ENCODE data around the gene SLC25A29. TPM values are rescaled to one million over a fixed set of nuclear protein-coding genes. Genes with fewer than 3 reads are reported as not detected.

Gene SLC25A29
- total RNA-seq, 2 experiments from 2014 or later, result 14.9 to 15.7 TPM

DNA sequence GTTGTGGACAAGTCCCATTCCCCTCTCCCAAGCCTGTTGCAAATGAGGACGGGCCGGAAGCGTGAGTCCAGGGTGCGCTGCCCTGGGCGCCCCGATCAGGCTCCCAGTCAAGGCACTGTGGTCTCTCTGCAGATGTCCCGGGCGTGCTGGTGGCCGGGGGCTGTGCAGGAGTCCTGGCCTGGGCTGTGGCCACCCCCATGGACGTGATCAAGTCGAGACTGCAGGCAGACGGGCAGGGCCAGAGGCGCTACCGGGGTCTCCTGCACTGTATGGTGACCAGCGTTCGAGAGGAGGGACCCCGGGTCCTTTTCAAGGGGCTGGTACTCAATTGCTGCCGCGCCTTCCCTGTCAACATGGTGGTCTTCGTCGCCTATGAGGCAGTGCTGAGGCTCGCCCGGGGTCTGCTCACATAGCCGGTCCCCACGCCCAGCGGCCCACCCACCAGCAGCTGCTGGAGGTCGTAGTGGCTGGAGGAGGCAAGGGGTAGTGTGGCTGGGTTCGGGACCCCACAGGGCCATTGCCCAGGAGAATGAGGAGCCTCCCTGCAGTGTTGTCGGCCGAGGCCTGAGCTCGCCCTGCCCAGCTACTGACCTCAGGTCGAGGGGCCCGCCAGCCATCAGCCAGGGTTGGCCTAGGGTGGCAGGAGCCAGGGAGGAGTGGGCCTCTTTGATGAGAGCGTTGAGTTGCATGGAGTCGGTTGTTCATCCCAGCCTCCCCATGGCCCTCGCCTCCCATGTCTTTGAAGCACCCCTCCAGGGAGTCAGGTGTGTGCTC lies 23.2 kb upstream of the SLC25A29 start:
- intact Hi-C loops (cut with micrococcal nuclease), result no loop called here
- H3K4me3 Mint-ChIP-seq, result no peak overlapping the region
- POLR2A ChIA-PET, result no interaction called here
- no peaks in the 10 kb centered on the region for H3K4me1 Mint-ChIP-seq (ENCODE audit: low read depth)
- CTCF ChIA-PET, result no interaction called here
- no peak overlapping the region for H3K27ac Mint-ChIP-seq
- peaks cover 15% of the 10 kb centered on the region for H3K36me3 Mint-ChIP-seq
- no peaks in the 10 kb centered on the region for H3K9me3 Mint-ChIP-seq
- H3K27me3 Mint-ChIP-seq, result no peaks in the 10 kb centered on the region
- DNase-seq, result no peak

DNA sequence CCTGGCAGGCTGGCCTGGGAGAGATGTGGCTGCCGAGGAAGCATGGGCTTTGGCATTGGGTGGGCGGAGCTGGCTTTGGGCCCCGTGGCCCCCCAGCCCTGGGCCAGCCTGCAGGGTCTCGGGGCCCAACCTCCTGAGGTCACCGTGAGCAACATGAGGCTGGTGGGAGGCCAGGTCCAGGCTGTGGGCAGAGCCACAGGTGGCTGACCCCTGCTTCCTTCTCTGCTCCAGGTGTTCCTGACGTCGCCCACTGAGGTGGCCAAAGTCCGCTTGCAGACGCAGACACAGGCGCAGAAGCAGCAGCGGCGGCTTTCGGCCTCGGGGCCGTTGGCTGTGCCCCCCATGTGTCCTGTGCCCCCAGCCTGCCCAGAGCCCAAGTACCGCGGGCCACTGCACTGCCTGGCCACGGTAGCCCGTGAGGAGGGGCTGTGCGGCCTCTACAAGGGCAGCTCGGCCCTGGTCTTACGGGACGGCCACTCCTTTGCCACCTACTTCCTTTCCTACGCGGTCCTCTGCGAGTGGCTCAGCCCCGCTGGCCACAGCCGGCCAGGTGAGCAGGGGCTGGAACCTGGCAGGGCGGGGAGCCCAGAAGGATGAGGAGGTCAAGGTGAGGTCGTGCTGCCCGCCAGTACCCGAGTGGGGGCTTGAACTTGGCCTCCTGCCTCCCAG lies 22.4 kb upstream of the SLC25A29 start:
- POLR2A ChIA-PET, result no interaction called here
- H3K4me3 Mint-ChIP-seq, result no peak overlapping the region
- H3K27me3 Mint-ChIP-seq, result no peaks in the 10 kb centered on the region
- no peaks in the 10 kb centered on the region for H3K4me1 Mint-ChIP-seq (ENCODE audit: low read depth)
- intact Hi-C loops (cut with micrococcal nuclease), result no loop called here
- CTCF ChIA-PET, result no interaction called here
- H3K36me3 Mint-ChIP-seq, result peaks cover 7% of the 10 kb centered on the region
- DNase-seq, result no peak
- no peaks in the 10 kb centered on the region for H3K9me3 Mint-ChIP-seq
- H3K27ac Mint-ChIP-seq, result no peak overlapping the region

DNA sequence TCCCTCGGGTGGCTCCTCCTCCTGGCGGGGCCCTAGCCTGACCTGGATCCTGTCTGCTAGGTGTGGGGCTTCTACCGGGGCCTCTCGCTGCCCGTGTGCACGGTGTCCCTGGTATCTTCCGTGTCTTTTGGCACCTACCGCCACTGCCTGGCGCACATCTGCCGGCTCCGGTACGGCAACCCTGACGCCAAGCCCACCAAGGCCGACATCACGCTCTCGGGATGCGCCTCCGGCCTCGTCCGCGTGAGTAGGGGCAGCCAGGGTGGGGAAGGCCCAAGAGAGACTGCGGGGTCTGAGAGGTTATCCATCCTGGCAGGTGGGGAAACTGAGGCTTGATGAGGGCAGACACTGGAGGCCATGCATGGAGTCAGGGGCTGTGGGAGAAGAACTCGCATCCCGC lies 20.9 kb upstream of the SLC25A29 start:
- H3K9me3 Mint-ChIP-seq, result no peaks in the 10 kb centered on the region
- no peak for DNase-seq
- H3K4me1 Mint-ChIP-seq (ENCODE audit: low read depth), result no peaks in the 10 kb centered on the region
- no peak overlapping the region for H3K27ac Mint-ChIP-seq
- ChIA-PET CTCF (no interaction called here), POLR2A (interaction anchor here (0.5 kb wide), 1 partner anchor 103 kb away, joined by 8 read pairs; no protein-coding TSS in a partner anchor)
- no peak overlapping the region for H3K4me3 Mint-ChIP-seq
- intact Hi-C loops (cut with micrococcal nuclease), result no loop called here
- no peaks in the 10 kb centered on the region for H3K27me3 Mint-ChIP-seq
- peaks cover 3% of the 10 kb centered on the region for H3K36me3 Mint-ChIP-seq

DNA sequence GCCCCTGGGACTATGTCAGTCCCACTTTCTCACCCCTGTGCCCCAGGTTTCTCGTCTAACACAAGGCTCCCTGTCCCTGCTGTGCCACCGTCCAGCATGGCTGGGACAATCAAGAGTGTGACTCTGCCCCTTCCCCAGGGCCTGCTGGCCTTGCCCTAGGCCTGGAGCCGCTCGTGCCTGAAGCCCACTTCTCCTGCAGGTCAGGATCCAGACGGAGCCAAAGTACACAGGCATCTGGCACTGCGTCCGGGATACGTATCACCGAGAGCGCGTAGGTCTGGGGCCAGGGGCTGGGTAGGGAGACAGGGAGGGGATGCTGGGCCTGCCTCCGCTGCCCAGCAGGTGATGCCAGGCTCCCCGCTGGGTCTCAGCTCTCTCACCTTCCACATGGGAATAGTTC lies 19.7 kb upstream of the SLC25A29 start:
- Mint-ChIP-seq H3K27ac (no peak overlapping the region), H3K36me3 (no peaks in the 10 kb centered on the region), H3K4me3 (no peak overlapping the region), H3K27me3 (no peaks in the 10 kb centered on the region), H3K4me1 (ENCODE audit: low read depth) (no peaks in the 10 kb centered on the region), H3K9me3 (no peaks in the 10 kb centered on the region)
- POLR2A ChIA-PET, result no interaction called here
- intact Hi-C loops (cut with micrococcal nuclease), result no loop called here
- CTCF ChIA-PET, result no interaction called here
- no peak for DNase-seq

DNA sequence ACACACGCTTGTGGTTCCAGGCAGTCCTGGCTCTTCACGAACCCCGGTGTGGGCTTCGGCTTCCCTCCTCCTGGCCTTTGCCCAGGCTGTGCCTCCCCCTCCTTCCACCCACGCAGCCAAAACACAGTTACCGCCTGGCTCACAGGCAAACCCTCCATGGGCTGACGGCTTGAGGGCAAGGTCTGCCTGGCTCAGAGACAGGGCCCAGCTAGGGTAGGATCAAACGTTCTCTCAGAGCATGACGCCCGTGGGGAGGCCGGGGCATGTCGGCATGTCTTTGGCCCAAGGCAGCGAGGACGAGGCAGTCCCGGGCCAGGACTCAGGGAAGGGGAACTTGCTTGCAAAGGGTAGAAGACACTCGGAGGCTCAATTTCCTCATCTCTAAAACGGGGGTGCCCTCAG lies 19.0 kb upstream of the SLC25A29 start:
- H3K27me3 Mint-ChIP-seq, result no peaks in the 10 kb centered on the region
- DNase-seq, result no peak
- ChIA-PET CTCF (no interaction called here), POLR2A (no interaction called here)
- H3K4me1 Mint-ChIP-seq (ENCODE audit: low read depth), result no peaks in the 10 kb centered on the region
- no peaks in the 10 kb centered on the region for H3K36me3 Mint-ChIP-seq
- no peak overlapping the region for H3K4me3 Mint-ChIP-seq
- no peak overlapping the region for H3K27ac Mint-ChIP-seq
- intact Hi-C loops (cut with micrococcal nuclease), result no loop called here
- no peaks in the 10 kb centered on the region for H3K9me3 Mint-ChIP-seq

DNA sequence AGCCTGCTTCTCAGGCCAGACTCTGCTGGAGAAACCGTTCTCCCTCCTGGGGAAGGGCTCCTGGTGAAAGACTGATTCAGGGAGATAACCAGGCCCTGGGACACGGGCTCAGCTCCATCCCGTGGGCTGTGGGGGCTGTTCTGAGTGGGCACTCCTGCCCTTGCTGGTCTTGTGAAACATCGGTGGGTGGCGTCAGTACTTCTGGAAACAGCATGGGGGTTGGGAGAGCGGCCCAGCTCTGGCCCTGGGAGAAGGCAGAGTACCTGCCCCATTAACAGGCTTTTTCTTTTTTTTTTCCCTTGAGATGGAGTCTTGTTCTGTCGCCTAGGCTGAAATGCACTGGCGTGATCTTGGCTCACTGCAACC lies 17.7 kb upstream of the SLC25A29 start:
- no peaks in the 10 kb centered on the region for H3K36me3 Mint-ChIP-seq
- no peaks in the 10 kb centered on the region for H3K27me3 Mint-ChIP-seq
- no peak for DNase-seq
- no peak overlapping the region for H3K27ac Mint-ChIP-seq
- ChIA-PET CTCF (no interaction called here), POLR2A (interaction anchor here (1.2 kb wide), 1 partner anchor 20 kb away, joined by 4 read pairs; no protein-coding TSS in a partner anchor)
- intact Hi-C loops (cut with micrococcal nuclease), result no loop called here
- no peak overlapping the region for H3K4me3 Mint-ChIP-seq
- no peaks in the 10 kb centered on the region for H3K9me3 Mint-ChIP-seq
- H3K4me1 Mint-ChIP-seq (ENCODE audit: low read depth), result no peaks in the 10 kb centered on the region

DNA sequence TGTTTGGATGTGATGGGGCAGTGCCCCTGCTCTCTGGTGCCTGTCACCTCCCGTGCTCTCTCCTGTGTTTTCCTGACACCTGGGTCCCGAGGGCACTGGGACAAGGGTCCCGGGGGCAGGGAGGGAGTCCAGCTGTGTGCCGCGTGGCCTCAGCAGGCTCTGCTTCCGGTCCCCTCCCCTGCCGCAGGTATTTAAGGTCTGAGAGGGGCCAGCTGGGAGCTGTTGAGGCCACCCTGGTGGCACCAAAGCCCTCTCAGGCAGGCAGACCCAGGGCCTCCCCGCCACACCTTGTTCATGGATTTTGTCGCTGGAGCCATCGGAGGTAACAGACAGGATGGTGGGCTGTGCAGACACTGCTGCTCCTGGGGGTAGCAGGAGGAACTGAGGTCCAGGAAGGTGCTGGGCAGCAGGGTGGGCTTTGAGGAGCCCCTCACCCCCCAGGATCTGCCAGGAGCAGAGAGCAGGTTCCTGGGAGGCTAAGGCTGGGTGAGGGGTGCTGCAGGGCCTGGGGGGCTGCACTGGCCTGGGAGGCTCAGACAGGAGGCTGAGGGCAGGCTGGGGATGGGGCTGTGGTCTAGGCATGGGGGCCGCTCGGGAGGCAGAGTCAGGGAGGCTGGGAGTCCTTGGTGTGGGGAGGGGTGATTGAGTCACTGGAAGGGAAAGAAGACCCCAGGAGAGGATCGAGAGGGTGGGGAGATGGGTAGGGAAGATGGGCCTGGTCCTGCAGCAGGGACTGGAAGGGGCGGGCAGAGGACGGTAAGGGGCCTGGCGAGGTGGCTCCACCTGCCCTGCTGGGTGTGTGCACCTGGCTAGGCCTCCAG lies 17.1 kb upstream of the SLC25A29 start, which contains the start of gene SLC25A47:
SLC25A47 (plus strand) TSS at position 219 of the 821 bp plus-strand sequence; CDS start at position 295, 76 bp downstream.
- Mint-ChIP-seq H3K36me3 (no peaks in the 10 kb centered on the region), H3K9me3 (no peaks in the 10 kb centered on the region), H3K27me3 (no peaks in the 10 kb centered on the region), H3K4me1 (ENCODE audit: low read depth) (no peaks in the 10 kb centered on the region), H3K27ac (no peak within 1 kb of the TSS), H3K4me3 (no peak within 1 kb of the TSS)
- intact Hi-C loops (cut with micrococcal nuclease), result no loop called here
- POLR2A ChIA-PET, result interaction anchor here (1.2 kb wide), 1 partner anchor 20 kb away, joined by 4 read pairs; no protein-coding TSS in a partner anchor
- no peak for DNase-seq
- CTCF ChIA-PET, result interaction anchor here (1.0 kb wide), 1 partner anchor 323 kb away, joined by 3 read pairs; no protein-coding TSS in a partner anchor

DNA sequence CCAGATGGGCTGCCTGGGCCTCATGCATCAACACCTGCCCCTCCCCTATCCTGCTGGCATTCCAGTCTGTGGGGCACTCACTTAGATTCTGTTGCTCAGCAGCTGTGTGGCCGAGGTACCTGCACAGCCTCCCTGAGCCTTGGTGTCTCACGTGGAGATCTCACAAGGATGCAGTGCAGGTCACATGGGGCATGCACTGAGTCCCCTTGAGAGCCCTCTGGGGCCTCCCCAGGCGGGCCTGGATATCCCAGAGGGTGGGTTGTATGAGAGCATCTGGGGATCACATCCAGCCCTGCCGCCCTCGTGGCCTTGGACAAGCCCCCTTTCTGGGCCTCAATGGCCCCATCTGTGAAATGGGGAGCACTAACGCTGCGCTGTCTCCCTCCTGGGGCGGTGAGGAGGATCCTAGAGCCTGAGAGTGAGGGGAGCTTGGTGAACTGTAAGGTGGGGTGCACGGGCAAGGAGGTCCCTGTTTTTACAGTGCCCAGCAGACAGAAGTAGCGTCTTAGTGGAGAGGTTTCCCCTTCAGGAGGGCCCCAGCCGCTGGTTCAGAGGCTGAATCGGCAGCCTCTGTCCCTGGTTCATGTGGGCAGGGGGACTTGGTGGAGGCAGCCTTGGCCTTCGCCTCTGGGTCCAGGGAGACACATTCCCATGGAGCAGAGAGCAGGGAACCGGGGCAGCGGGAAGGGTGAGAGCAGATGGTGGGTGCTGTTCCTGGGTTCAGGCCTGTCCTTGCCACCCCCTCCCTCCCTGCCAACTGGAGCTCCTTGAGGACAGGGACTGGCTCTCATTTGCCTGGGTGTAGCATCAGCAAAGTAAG lies 16.1 kb upstream of the SLC25A29 start:
- peaks cover 5% of the 10 kb centered on the region for H3K4me1 Mint-ChIP-seq (ENCODE audit: low read depth)
- CTCF ChIA-PET, result interaction anchor here (0.6 to 1.1 kb wide), 3 partner anchors 12 to 324 kb away, joined by 3 read pairs; no protein-coding TSS in a partner anchor
- H3K9me3 Mint-ChIP-seq, result no peaks in the 10 kb centered on the region
- H3K27ac Mint-ChIP-seq, result no peak overlapping the region
- POLR2A ChIA-PET, result no interaction called here
- no peak for DNase-seq
- H3K36me3 Mint-ChIP-seq, result no peaks in the 10 kb centered on the region
- no peaks in the 10 kb centered on the region for H3K27me3 Mint-ChIP-seq
- no peak overlapping the region for H3K4me3 Mint-ChIP-seq
- intact Hi-C loops (cut with micrococcal nuclease), result no loop called here

DNA sequence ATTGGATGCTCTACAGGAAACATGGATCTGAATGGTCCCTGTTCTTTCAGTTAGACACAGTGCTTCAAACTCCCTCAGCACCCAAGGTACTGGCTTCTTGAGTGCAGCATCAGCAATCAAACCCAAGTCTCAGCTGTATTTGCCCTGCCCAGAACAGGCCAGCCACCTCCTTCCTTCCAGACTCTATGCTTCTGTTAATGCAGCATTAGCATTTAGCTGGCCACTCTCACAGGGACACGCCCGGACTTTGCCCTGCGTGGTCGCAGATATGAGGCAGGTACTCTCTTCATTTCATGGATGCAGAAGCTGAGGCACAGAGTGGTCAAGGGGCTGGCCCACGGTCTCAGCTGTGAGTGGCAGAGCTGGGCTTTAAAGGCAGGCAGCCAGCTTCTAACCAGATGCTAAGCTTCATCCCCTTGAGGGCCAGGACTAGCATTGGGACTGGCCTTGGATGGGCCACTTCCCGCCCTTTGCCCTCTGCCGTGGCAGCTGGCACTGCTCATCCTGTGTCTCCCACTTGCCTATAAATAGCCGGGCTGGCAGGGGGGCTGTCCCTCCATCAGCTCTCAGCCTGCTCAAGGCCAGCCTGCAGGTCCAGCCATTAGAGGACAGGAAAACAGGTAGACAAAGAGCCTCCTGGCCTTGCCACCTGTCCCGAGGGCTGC lies 15.4 kb upstream of the SLC25A29 start:
- Mint-ChIP-seq H3K4me3 (no peak overlapping the region), H3K4me1 (ENCODE audit: low read depth) (peaks cover 5% of the 10 kb centered on the region), H3K27me3 (no peaks in the 10 kb centered on the region), H3K36me3 (no peaks in the 10 kb centered on the region), H3K9me3 (no peaks in the 10 kb centered on the region), H3K27ac (no peak overlapping the region)
- ChIA-PET CTCF (interaction anchor here (0.6 to 1.1 kb wide), 2 partner anchors 13 to 61 kb away, joined by 3 read pairs; no protein-coding TSS in a partner anchor), POLR2A (no interaction called here)
- intact Hi-C loops (cut with micrococcal nuclease), result no loop called here
- DNase-seq, result no peak

DNA sequence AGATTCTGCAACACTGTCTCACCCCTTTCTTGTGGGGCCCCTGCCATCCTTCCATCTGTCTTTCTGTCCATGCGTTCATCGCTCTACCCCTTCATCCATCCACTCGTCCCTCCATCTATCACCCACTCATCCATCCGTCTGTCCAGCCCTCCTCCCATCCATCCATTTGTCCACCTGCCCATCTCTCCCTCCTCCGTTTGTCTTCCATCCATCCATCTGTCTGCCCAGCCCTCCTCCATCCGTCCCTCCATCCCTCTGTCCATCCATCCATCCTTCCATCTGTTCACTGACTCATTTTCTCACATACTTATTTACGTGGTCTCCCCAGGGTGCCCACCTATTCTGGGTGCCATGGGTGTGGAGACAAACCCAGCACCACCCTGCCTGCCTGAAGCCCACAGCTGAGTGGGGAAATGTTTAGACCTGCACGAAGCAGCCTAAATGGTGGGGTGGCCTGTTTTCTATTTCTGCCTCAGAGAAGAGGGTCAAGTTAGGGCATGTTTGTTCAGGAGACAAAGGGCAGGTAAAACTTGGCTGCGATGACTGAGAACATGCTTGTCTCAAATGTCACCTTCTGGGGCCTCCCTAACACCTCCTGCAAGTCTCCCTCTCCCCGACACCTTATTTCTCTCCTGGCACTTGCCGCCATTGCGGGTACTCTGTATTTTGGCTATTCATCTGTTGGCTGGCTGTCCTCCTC lies 14.1 kb upstream of the SLC25A29 start:
- Mint-ChIP-seq H3K27me3 (no peaks in the 10 kb centered on the region), H3K4me3 (no peak overlapping the region), H3K9me3 (no peaks in the 10 kb centered on the region), H3K27ac (no peak overlapping the region), H3K36me3 (no peaks in the 10 kb centered on the region), H3K4me1 (ENCODE audit: low read depth) (peaks cover 5% of the 10 kb centered on the region)
- no peak for DNase-seq
- intact Hi-C loops (cut with micrococcal nuclease), result no loop called here
- ChIA-PET CTCF (interaction anchor here (2.6 kb wide), 1 partner anchor 36 kb away, joined by 8 read pairs; no protein-coding TSS in a partner anchor), POLR2A (no interaction called here)

Measured in activated CD4-positive, alpha-beta memory T cell treated with anti-CD3 and anti-CD28 coated beads for 36 hours (primary cell).